ENCODE measurements around the gene RARRES2.

The RARRES2 gene

GRCh38 chr7:150382844-150383225 lies 41.4 kb upstream of the RARRES2 start:
- H3K4me1 ChIP-seq (ENCODE audit: insufficient read depth, poor library complexity, severe bottlenecking), result peaks cover 11% of the 10 kb centered on the region
- H3K36me3 ChIP-seq (ENCODE audit: low read depth), result peaks cover 6% of the 10 kb centered on the region; the same call in 1 of the 2 replicates
- H3K9me3 ChIP-seq (ENCODE audit: severe bottlenecking), result no peaks in the 10 kb centered on the region
- TF ChIP-seq CTCF (IDR thresholded peaks at IDR 0.05; ENCODE audit: poor library complexity, severe bottlenecking), result no peak
- DNase-seq (ENCODE audit: low spot score) (no peak), ATAC-seq (ENCODE audit: low read depth) (no peak)
- H3K27ac ChIP-seq (ENCODE audit: poor library complexity, severe bottlenecking), result no peak overlapping the region
- no peak overlapping the region for H3K4me3 ChIP-seq (ENCODE audit: severe bottlenecking)
- no peaks in the 10 kb centered on the region for H3K27me3 ChIP-seq (ENCODE audit: insufficient read depth, poor library complexity, severe bottlenecking)

GRCh38 chr7:150382123-150382843 lies 40.9 kb upstream of the RARRES2 start:
- Histone ChIP-seq H3K4me1 (ENCODE audit: insufficient read depth, poor library complexity, severe bottlenecking) (peaks cover 11% of the 10 kb centered on the region), H3K9me3 (ENCODE audit: severe bottlenecking) (no peaks in the 10 kb centered on the region), H3K4me3 (ENCODE audit: severe bottlenecking) (no peak overlapping the region), H3K27ac (ENCODE audit: poor library complexity, severe bottlenecking) (no peak overlapping the region), H3K27me3 (ENCODE audit: insufficient read depth, poor library complexity, severe bottlenecking) (no peaks in the 10 kb centered on the region), H3K36me3 (ENCODE audit: low read depth) (peaks cover 6% of the 10 kb centered on the region; the same call in 1 of the 2 replicates)
- ATAC-seq (ENCODE audit: low read depth) (no peak), DNase-seq (ENCODE audit: low spot score) (no peak)
- TF ChIP-seq CTCF (IDR thresholded peaks at IDR 0.05; ENCODE audit: poor library complexity, severe bottlenecking), result no peak

GRCh38 chr7:150381785-150382122 lies 40.3 kb upstream of the RARRES2 start:
- H3K4me3 ChIP-seq (ENCODE audit: severe bottlenecking), result no peak overlapping the region
- H3K36me3 ChIP-seq (ENCODE audit: low read depth), result peaks cover 6% of the 10 kb centered on the region; the same call in 1 of the 2 replicates
- no peaks in the 10 kb centered on the region for H3K9me3 ChIP-seq (ENCODE audit: severe bottlenecking)
- no peak for TF ChIP-seq CTCF (IDR thresholded peaks at IDR 0.05; ENCODE audit: poor library complexity, severe bottlenecking)
- no peak overlapping the region for H3K27ac ChIP-seq (ENCODE audit: poor library complexity, severe bottlenecking)
- H3K4me1 ChIP-seq (ENCODE audit: insufficient read depth, poor library complexity, severe bottlenecking), result peaks cover 11% of the 10 kb centered on the region
- no peaks in the 10 kb centered on the region for H3K27me3 ChIP-seq (ENCODE audit: insufficient read depth, poor library complexity, severe bottlenecking)
- DNase-seq (ENCODE audit: low spot score) (no peak), ATAC-seq (ENCODE audit: low read depth) (no peak)

- no peaks in the 10 kb centered on the region for H3K9me3 ChIP-seq (ENCODE audit: severe bottlenecking)
- TF ChIP-seq CTCF (IDR thresholded peaks at IDR 0.05; ENCODE audit: poor library complexity, severe bottlenecking), result no peak
- no peak overlapping the region for H3K27ac ChIP-seq (ENCODE audit: poor library complexity, severe bottlenecking)
- no peaks in the 10 kb centered on the region for H3K27me3 ChIP-seq (ENCODE audit: insufficient read depth, poor library complexity, severe bottlenecking)
- DNase-seq (ENCODE audit: low spot score), result no peak
- no peak overlapping the region for H3K4me3 ChIP-seq (ENCODE audit: severe bottlenecking)
- peaks cover 6% of the 10 kb centered on the region; the same call in 1 of the 2 replicates for H3K36me3 ChIP-seq (ENCODE audit: low read depth)
- peaks cover 11% of the 10 kb centered on the region for H3K4me1 ChIP-seq (ENCODE audit: insufficient read depth, poor library complexity, severe bottlenecking)
- ATAC-seq (ENCODE audit: low read depth), result no peak
Measured at GRCh38 chr7:150381096-150381495, 39.7 kb upstream of the RARRES2 start.

- no peak for TF ChIP-seq CTCF (IDR thresholded peaks at IDR 0.05; ENCODE audit: poor library complexity, severe bottlenecking)
- no peaks in the 10 kb centered on the region for H3K9me3 ChIP-seq (ENCODE audit: severe bottlenecking)
- no peak overlapping the region for H3K4me3 ChIP-seq (ENCODE audit: severe bottlenecking)
- H3K27me3 ChIP-seq (ENCODE audit: insufficient read depth, poor library complexity, severe bottlenecking), result no peaks in the 10 kb centered on the region
- DNase-seq (ENCODE audit: low spot score), result no peak
- peaks cover 6% of the 10 kb centered on the region; the same call in 1 of the 2 replicates for H3K36me3 ChIP-seq (ENCODE audit: low read depth)
- peaks cover 11% of the 10 kb centered on the region for H3K4me1 ChIP-seq (ENCODE audit: insufficient read depth, poor library complexity, severe bottlenecking)
- ATAC-seq (ENCODE audit: low read depth), result no peak
- H3K27ac ChIP-seq (ENCODE audit: poor library complexity, severe bottlenecking), result no peak overlapping the region
Measured at GRCh38 chr7:150380463-150380862, 39.0 kb upstream of the RARRES2 start.
